ACHN (cell line): Measurements from ENCODE around the gene UTS2R.

Experiments used
- DNase-seq: peaks from one replicate; pipeline ENCODE4 v3.0.0-alpha.2; 2015
- in situ Hi-C: cut with HindIII; loops from 2 replicates; pipeline ENCODE4 v1.10.0; 2017; ENCODE audit warnings: low sequenced_read_pairs, low pct_ligation_motif_present, low pct_unique_long_range_greater_than_20kb

Gene UTS2R

GRCh38 chr17:82412535-82413520 is 41.3 kb downstream of the UTS2R start:
- DNase-seq, result no peak
- in situ Hi-C loops, result no loop called here

DNA sequence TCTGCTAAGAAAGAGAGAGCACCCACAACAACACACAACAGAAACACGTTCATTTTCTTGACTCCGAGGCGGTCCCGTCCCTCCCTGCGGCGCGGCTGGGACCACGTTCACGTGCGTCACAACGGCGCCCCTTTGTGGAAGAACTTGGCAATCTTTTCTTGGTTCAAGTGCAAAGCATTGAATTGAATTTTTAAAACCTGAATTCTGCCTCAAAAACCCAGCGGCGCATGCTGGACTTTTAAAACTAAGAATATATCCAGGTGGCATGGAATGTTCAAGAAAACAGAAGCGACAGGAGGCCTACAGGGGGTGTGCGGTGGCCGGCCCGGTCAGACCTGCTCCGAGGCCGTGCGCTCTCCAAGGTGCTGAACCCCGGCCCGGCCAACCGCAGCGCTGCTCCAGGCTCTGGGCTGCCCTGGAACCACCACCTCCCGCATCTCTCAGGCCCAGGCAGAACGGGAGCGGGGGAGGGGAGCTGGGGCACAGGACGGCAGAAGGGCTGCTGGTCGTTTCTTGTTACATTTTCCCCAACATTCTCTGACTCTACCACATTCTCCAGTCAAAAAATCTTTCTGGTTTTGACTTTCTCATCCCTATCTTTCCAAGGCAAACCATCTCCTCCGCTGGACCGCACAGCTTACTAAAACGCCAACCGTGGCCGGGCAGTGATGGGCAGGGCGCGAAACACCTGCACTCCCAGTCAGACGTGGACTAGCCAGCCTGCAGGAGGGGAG is 43.1 kb downstream of the UTS2R start:
- in situ Hi-C loops, result loop anchor here (5.0 kb wide), 1 partner anchor 77 kb away; no protein-coding TSS in a partner anchor
- DNase-seq, result peak; percentile 80

- in situ Hi-C loops, result loop anchor here (5.0 kb wide), 1 partner anchor 78 kb away; no protein-coding TSS in a partner anchor
- DNase-seq, result no peak
Observed at GRCh38 chr17:82415336-82415735, 43.8 kb downstream of the UTS2R start.

DNA sequence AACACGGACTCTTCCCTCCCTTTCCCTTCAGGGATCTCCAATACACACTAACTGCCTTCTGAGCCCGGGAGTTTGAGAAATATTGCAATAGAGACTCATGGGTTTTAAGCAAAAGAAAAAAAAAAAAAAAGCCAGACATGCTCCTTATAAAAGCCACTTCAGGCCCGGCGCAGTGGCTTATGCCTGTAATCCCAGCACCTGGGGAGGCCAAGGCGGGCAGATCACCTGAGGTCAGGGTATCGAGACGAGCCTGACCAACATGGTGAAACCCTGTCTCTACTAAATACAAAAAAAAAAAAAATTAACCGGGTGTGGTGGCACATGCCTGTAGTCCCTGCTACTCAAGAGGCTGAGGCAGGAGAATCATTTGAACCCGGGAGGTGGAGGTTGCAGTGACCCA is 44.2 kb downstream of the UTS2R start:
- DNase-seq, result no peak
- in situ Hi-C loops, result loop anchor here (5.0 kb wide), 1 partner anchor 78 kb away; no protein-coding TSS in a partner anchor

DNA sequence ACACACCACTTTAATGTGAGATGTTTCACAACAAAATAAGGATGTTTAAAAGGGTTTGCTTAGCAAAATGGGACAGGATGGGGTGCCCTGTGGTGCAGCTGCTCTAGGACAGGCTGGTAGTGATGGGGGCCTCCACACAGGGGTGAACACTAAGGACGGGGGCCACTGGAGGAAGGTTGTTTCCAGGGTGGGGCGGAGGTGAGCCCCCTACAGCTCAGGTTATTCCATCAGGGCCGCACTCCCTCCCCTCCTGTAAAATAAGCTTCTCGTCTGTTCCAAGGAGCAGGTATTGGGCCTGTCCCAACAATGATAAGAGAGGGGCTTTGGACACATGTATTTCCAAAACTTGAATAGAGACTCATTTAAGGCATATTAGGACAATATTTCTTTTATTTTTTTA is 44.7 kb downstream of the UTS2R start:
- in situ Hi-C loops, result loop anchor here (5.0 kb wide), 1 partner anchor 79 kb away; no protein-coding TSS in a partner anchor
- no peak for DNase-seq

- no peak for DNase-seq
- in situ Hi-C loops, result loop anchor here (5.0 kb wide), 1 partner anchor 79 kb away; no protein-coding TSS in a partner anchor
Observed at GRCh38 chr17:82416771-82417170, 45.2 kb downstream of the UTS2R start.

- DNase-seq, result peak; percentile 89
- in situ Hi-C loops, result loop anchor here (5.0 kb wide), 1 partner anchor 81 kb away; no protein-coding TSS in a partner anchor
Observed at GRCh38 chr17:82418001-82418986, 46.7 kb downstream of the UTS2R start, which contains the start of the genes HEXD and OGFOD3. Gene HEXD, plus strand, starts transcription at chr17:82418347. Its CDS starts 1,453 bp downstream, at chr17:82419800. Gene OGFOD3, minus strand, starts transcription at chr17:82418586. Its CDS starts 101 bp downstream, at chr17:82418485.

DNA sequence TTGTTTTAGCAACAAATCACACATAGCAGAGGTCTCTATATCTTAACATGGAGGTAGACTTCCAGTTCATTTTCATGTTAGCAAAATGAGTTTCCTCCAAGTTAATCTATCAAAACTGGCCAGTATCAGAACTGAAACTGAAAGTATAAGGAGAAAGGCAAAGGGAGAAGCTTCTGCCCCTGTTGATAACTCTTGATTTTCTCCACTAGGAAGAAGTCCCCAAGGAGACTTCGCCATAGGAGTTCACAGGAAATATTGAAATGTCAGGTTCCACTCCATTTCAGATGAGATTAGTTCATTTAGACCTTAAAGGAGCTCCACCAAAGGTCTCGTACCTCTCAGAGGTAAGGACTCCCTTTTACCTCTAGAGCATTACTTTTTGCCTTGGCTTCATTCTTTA is 48.0 kb downstream of the UTS2R start:
- DNase-seq, result peak; percentile 48
- in situ Hi-C loops, result loop anchor here (5.0 kb wide), 1 partner anchor 82 kb away; no protein-coding TSS in a partner anchor

DNA sequence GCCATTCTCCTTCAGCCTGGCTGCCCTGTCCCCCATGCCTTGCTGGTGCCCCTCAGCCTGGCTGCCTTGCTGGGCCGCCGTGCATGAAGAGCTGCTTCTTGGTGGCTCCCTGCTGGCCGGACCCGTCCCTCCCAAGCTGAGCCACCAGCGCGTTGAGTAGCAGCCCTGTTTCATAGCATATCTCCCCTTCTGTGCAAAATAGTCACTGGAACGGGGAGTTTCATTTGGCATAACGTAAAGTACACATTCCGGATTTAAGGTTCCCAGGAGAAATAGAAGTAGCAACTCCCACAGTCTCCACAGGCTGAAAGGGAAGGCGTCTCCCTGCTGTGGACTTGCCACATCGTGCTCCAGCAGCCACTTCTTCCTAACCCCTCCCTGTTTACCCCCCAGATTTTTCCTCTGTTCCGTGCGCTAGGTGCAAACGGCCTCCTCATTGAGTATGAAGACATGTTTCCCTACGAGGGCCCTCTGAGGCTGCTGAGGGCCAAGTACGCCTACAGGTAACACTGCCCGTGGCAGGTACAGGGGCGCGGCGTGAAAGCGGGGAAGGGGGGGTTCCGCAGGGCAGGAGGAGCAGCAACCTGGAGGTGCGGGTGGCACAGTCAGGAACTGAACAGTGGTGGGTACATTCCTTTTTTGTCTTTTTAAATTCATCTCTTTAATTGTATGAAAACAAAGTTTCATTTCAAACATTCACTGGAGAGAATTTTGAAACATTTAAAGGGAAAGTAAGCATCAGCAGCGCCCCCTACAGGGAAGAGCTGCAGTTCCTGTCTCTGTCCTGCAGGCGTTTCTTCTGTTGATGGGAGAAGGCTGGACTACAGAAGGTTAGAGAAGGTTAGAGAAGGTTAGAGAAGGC is 52.7 kb downstream of the UTS2R start:
- DNase-seq, result peak; percentile 47
- in situ Hi-C loops, result no loop called here

DNA sequence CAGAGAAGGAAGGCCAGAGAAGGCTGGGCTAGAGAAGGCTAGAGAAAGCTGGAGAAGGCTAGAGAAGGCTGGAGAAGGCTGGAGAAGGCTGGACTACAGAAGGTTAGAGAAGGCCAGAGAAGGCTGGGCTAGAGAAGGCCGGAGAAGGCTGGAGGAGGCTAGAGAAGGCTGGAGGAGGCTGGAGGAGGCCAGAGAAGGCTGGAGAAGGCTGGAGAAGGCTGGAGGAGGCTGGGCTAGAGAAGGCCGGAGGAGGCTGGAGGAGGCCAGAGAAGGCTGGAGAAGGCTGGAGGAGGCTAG is 53.2 kb downstream of the UTS2R start:
- DNase-seq, result no peak
- in situ Hi-C loops, result no loop called here
